T-helper 2 cell treated with Interferon-gamma antibody and Interleukin-4, amounts not matched to agents 5 μg/mL and 100 μg/mL, for 36 hours (primary cell): ENCODE data around the gene USP36.
"Not testable (repeated sequence)": the region's sequence is repeated elsewhere in the genome, so short reads cannot be mapped to it uniquely, and the experiment has no call there.

Source experiments
- DNase-seq: peaks from one replicate; pipeline ENCODE4 v3.0.0; 2021; ENCODE audit warnings: low spot score
- H3K27ac Mint-ChIP-seq: one replicate; pipeline ENCODE4 v1.8.0; 2021; ENCODE audit warnings: mild to moderate bottlenecking, mixed read lengths
- H3K27me3 Mint-ChIP-seq: one replicate; pipeline ENCODE4 v1.8.0; 2021; ENCODE audit warnings: low read depth, mixed read lengths
- H3K36me3 Mint-ChIP-seq: one replicate; pipeline ENCODE4 v1.8.0; 2021; ENCODE audit warnings: low read depth, mixed read lengths
- H3K4me1 Mint-ChIP-seq: one replicate; pipeline ENCODE4 v1.8.0; 2021; ENCODE audit warnings: low read depth, mixed read lengths
- H3K4me3 Mint-ChIP-seq: one replicate; pipeline ENCODE4 v1.8.0; 2022; ENCODE audit warnings: mild to moderate bottlenecking, moderate library complexity, mixed read lengths
- H3K9me3 Mint-ChIP-seq: one replicate; pipeline ENCODE4 v1.8.0; 2021; ENCODE audit warnings: mixed read lengths

USP36 gene

GRCh38 chr17:78781104-78781892, 59.3 kb downstream of the USP36 start:
- Mint-ChIP-seq H3K4me1 (peaks cover 44% of the 10 kb centered on the region), H3K4me3 (peak overlapping the region; percentile 84), H3K9me3 (no peaks in the 10 kb centered on the region), H3K27ac (peak overlapping the region; percentile 94), H3K27me3 (no peaks in the 10 kb centered on the region), H3K36me3 (peaks cover 18% of the 10 kb centered on the region)
- DNase-seq, result peak; percentile 50

- Mint-ChIP-seq H3K9me3 (no peaks in the 10 kb centered on the region), H3K36me3 (peaks cover 23% of the 10 kb centered on the region), H3K4me3 (peak overlapping the region; percentile 84), H3K27ac (peak overlapping the region; percentile 94), H3K4me1 (peaks cover 47% of the 10 kb centered on the region), H3K27me3 (no peaks in the 10 kb centered on the region)
- DNase-seq, result no peak
Observed at GRCh38 chr17:78780335-78780734, 60.3 kb downstream of the USP36 start.

GRCh38 chr17:78779850-78780249, 60.8 kb downstream of the USP36 start:
- Mint-ChIP-seq H3K27ac (peak overlapping the region; percentile 94), H3K4me3 (peak overlapping the region; percentile 84), H3K36me3 (peaks cover 28% of the 10 kb centered on the region), H3K9me3 (no peaks in the 10 kb centered on the region), H3K4me1 (peaks cover 47% of the 10 kb centered on the region), H3K27me3 (no peaks in the 10 kb centered on the region)
- peak; percentile 54 for DNase-seq

DNA sequence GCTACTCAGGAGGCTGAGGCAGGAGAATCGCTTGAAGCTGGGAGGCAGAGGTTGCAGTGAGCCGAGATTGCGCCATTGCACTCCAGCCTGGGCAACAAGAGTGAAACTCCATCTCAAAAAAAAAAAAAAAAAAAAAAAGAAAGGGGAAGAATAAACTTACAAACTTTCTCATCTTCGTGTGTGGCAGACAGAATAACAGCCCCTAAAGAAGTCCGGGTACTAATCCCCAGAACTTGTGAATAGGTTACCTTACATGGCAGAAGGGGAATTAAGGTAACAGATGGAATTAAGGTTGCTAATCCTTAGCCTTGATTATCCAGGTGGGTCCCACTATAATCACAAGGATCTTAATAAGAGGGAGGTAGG, 61.3 kb downstream of the USP36 start:
- Mint-ChIP-seq H3K4me1 (peaks cover 48% of the 10 kb centered on the region), H3K36me3 (peaks cover 32% of the 10 kb centered on the region), H3K27ac (peak overlapping the region; percentile 94), H3K4me3 (peak overlapping the region; percentile 84)
- not testable (repeated sequence) for DNase-seq, H3K9me3 Mint-ChIP-seq, H3K27me3 Mint-ChIP-seq

DNA sequence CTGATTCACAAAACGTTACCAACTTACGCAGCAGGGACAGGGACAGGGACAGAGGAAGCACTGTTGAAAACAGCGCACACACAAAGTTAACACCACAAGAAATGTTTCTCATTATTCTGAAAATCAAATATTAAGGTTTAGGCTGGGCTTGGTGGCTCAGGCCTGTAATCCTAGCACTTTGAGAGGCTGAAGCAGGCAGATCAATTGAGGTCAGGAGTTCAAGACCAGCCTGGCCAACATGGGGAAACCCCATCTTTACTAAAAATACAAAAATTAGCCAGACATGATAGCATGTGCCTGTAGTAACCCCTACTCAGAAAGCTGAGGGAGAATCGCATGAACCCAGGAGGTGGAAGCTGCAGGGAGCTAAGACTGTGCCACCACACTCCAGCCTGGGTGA, 62.7 kb downstream of the USP36 start:
- H3K4me3 Mint-ChIP-seq, result peak overlapping the region; percentile 71
- peak overlapping the region; percentile 82 for H3K27ac Mint-ChIP-seq
- H3K27me3 Mint-ChIP-seq, result no peaks in the 10 kb centered on the region
- H3K9me3 Mint-ChIP-seq, result no peaks in the 10 kb centered on the region
- peaks cover 36% of the 10 kb centered on the region for H3K36me3 Mint-ChIP-seq
- H3K4me1 Mint-ChIP-seq, result peaks cover 45% of the 10 kb centered on the region
- DNase-seq, result no peak

DNA sequence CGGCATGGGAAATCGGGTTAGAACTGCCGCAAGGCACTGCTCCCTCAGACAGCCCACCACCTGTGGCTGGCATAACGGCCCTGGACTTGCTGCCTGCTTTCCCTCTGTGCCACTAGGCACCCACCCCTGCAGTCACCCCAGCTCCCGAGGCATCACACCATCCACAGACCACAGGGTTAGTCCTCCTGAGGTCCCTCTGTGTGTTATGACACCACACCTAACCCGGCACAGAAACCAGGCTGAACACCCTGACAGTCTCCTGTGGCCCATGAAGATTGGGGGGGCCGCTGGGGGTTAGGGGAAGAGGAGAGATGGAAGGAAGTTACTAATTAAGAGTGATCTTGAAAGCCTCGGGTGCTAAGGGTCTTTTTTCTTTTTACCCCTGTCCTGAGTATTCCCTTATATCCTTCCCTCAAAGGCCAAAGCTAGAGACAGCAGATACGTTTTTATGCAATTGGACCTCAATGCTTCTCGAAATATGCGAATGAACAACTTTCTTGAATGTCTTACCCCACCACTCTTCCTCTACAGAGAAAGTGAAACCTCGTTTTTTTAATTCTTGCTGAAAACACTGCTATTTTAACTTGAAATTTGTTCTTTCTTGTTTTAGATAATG, 65.5 kb downstream of the USP36 start:
- H3K27me3 Mint-ChIP-seq, result no peaks in the 10 kb centered on the region
- peaks cover 61% of the 10 kb centered on the region for H3K4me1 Mint-ChIP-seq
- no peaks in the 10 kb centered on the region for H3K9me3 Mint-ChIP-seq
- peak; percentile 70 for DNase-seq
- peaks cover 45% of the 10 kb centered on the region for H3K36me3 Mint-ChIP-seq
- H3K4me3 Mint-ChIP-seq, result peak overlapping the region; percentile 88
- peak overlapping the region; percentile 97 for H3K27ac Mint-ChIP-seq

- peaks cover 41% of the 10 kb centered on the region for H3K36me3 Mint-ChIP-seq
- H3K27me3 Mint-ChIP-seq, result no peaks in the 10 kb centered on the region
- H3K27ac Mint-ChIP-seq, result peak overlapping the region; percentile 97
- H3K9me3 Mint-ChIP-seq, result no peaks in the 10 kb centered on the region
- H3K4me3 Mint-ChIP-seq, result peak overlapping the region; percentile 88
- DNase-seq, result no peak
- H3K4me1 Mint-ChIP-seq, result peaks cover 57% of the 10 kb centered on the region
Observed at GRCh38 chr17:78774453-78774852, 66.2 kb downstream of the USP36 start.

DNA sequence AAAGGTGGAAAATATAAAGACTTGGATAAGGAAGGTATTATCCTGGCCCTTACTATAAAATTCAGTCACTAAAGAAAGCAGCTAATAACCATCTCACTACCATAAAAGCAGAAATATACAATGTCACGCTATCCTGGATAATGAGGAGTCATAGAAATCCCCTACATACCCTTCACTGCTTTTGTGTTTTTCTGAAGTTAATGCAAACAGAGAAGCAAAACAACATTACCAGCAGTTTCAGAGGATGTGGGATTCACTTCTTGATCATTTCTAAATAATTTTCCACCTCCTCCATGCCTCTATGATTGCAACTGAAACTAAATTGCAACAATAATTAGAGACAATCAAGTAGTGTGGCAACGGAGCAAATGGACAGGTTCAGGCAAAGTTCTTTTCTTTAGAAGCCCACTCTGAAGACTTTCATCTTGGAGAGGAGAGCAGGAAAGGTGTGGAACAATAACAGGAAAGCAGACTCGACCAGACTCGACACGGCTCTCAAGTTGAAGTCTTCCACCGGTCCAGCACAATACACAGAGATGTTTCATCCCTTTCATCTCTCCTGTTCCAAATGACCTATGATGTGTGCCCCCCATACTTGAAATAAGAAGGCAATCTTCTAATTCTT, 68.7 kb downstream of the USP36 start:
- peak overlapping the region; percentile 89 for H3K4me3 Mint-ChIP-seq
- no peak for DNase-seq
- H3K4me1 Mint-ChIP-seq, result peaks cover 44% of the 10 kb centered on the region
- no peaks in the 10 kb centered on the region for H3K9me3 Mint-ChIP-seq
- H3K27me3 Mint-ChIP-seq, result no peaks in the 10 kb centered on the region
- H3K36me3 Mint-ChIP-seq, result peaks cover 32% of the 10 kb centered on the region
- peak overlapping the region; percentile 98 for H3K27ac Mint-ChIP-seq

DNA sequence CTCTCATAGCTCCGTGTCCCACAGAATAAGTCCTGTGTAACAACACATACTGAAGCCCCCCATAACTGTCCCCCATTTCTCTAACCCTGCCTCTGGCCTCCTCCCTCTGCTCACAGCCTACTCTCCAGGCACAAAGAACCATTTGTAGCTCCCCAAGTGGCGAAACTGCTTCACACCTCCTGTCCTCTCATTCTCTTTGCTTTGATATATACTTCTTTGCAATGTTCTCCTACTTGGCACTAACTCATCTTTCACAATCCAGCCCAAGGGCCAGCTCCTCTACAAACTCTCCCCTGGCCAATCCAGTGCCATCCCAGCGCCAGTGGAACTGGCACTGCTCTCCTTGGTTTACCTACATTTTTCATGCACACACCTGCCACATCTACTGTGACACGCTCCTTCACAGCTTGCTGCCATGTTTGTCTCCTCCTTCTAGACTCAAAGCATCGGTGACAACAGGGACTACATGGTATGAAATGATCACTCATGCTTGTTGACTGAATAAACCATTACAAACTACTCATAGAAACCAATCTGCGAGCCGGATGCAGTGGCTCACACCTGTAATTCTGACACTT, 71.3 kb downstream of the USP36 start:
- Mint-ChIP-seq H3K4me3 (no peak overlapping the region), H3K36me3 (peaks cover 24% of the 10 kb centered on the region), H3K27me3 (no peaks in the 10 kb centered on the region), H3K9me3 (no peaks in the 10 kb centered on the region), H3K27ac (no peak overlapping the region), H3K4me1 (peaks cover 37% of the 10 kb centered on the region)
- no peak for DNase-seq

DNA sequence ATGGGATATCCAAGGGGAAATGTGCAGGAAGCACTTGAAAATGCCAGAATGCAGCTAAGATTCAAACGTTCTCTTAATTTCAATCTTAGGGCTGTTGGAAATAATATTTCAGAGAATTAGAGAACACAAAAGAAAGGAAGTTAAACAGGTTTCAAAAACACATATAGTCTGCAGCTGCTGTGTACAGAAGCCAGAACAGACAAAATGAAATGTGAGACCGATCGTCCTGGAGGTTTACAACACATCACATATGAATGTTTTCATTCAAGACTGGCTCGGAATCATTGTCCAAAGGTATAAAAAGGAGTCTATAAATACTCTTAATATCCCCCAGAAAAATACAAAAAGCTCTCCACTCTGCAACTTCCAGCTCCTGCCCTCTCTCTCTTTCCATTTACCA, 72.8 kb downstream of the USP36 start:
- no peaks in the 10 kb centered on the region for H3K9me3 Mint-ChIP-seq
- H3K36me3 Mint-ChIP-seq, result peaks cover 23% of the 10 kb centered on the region
- H3K27ac Mint-ChIP-seq, result no peak overlapping the region
- H3K4me3 Mint-ChIP-seq, result no peak overlapping the region
- H3K27me3 Mint-ChIP-seq, result no peaks in the 10 kb centered on the region
- H3K4me1 Mint-ChIP-seq, result peaks cover 31% of the 10 kb centered on the region
- DNase-seq, result no peak

GRCh38 chr17:78766743-78767294, 73.8 kb downstream of the USP36 start:
- Mint-ChIP-seq H3K4me1 (peaks cover 31% of the 10 kb centered on the region), H3K4me3 (no peak overlapping the region), H3K27ac (no peak overlapping the region), H3K27me3 (no peaks in the 10 kb centered on the region), H3K9me3 (no peaks in the 10 kb centered on the region), H3K36me3 (peaks cover 22% of the 10 kb centered on the region)
- no peak for DNase-seq

- Mint-ChIP-seq H3K4me1 (peaks cover 32% of the 10 kb centered on the region), H3K36me3 (peaks cover 20% of the 10 kb centered on the region), H3K4me3 (no peak overlapping the region), H3K9me3 (no peaks in the 10 kb centered on the region), H3K27ac (no peak overlapping the region), H3K27me3 (no peaks in the 10 kb centered on the region)
- DNase-seq, result no peak
Observed at GRCh38 chr17:78766225-78766624, 74.4 kb downstream of the USP36 start.

DNA sequence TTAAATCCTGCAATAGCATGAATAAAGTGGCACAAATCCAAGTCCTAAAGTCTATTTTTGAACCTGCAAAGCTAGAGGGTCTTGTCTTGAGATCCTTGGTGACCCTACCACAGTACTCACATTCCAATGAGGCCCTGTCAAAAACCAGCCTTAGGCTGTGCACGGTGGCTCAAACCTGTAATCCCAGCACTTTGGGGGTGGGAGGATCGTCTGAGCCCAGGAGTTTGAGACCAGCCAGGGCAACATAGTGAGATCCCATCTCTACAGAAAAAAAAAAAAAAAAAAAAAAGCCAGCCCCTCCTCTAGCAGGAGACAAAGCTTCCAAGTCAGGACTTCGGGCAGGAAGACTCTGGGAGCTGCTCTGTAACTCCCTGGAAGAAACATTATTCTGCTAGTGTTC, 74.8 kb downstream of the USP36 start:
- H3K4me1 Mint-ChIP-seq, result peaks cover 35% of the 10 kb centered on the region
- no peak overlapping the region for H3K4me3 Mint-ChIP-seq
- H3K27ac Mint-ChIP-seq, result no peak overlapping the region
- no peak for DNase-seq
- peaks cover 20% of the 10 kb centered on the region for H3K36me3 Mint-ChIP-seq
- H3K9me3 Mint-ChIP-seq, result no peaks in the 10 kb centered on the region
- H3K27me3 Mint-ChIP-seq, result no peaks in the 10 kb centered on the region

- Mint-ChIP-seq H3K4me1 (peaks cover 37% of the 10 kb centered on the region), H3K4me3 (no peak overlapping the region), H3K27me3 (no peaks in the 10 kb centered on the region), H3K36me3 (peaks cover 16% of the 10 kb centered on the region), H3K9me3 (no peaks in the 10 kb centered on the region), H3K27ac (no peak overlapping the region)
- no peak for DNase-seq
Observed at GRCh38 chr17:78764871-78765270, 75.7 kb downstream of the USP36 start.
